NK-92 (cell line): ENCODE measurements around the gene ADAM8.

Experiments used
- DNase-seq: peaks from one replicate; lab custom pipeline; 2025; ENCODE audit not compliant: unreplicated experiment; lab: John Stamatoyannopoulos, UW

The ADAM8 gene

DNA sequence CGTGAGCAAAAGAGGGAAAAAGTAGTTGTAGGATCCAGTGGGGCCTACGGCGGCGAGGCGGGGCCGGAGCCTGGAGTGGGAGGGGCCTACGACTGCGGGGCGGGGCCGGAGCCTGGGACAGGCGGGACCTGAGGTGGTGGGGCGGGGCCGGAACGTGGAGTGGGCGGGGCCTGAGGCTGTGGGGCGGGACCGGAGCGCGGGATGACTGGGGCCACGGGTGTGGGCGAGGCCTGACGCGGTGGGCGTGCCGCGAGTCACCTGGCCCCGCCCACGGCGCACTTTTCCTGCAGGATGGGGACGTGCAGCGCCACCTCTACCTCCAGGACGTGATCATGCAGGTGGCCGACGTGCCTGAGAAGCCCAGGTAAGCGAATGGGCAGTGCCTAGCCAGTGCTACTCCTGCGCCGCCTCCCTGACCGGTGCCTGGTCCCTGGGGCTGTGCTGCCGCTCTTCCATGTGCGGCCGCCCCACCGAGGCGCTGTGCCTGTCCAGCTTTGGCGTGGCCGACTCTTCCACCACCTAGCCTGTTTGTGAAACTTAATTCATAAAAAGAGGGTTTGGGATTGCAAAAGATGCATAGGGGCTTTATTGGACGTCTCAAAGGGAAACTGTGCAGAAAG lies 32.5 kb upstream of the ADAM8 start:
- DNase-seq: peak; percentile 26

DNA sequence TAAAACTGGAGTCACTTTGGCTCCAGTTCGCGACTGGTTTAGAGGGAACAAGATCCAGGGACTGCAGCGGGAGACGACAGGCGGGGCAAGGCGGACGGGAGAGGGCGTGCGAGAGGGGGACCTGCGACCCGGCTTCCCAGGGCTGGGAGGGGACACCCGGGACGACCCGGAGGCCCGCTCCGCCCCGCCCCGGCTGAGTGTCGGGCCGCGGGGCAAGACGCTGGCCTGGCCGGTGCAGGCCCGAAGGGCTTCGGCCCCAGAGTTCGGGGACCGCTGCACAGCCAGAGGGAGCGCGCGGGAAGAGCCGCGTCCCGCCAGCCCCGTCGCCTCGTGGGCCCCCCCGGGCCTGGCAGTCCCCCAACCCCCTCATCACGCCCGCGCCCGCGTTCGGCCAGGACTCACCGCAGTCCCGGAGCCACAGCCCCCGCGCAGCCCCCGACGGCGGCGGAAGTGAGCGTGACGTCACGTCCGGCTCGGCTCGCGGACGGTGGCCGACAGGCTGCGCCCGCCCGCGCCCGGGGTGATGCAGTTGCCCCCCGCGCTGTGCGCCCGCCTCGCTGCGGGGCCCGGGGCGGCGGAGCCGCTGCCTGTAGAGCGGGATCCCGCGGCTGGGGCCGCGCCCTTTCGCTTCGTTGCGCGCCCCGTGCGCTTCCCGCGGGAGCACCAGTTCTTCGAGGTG lies 31.9 kb upstream of the ADAM8 start, which contains the start of the genes TUBGCP2 and ZNF511:
Gene TUBGCP2 (minus strand): TSS at position 452 of the 679 bp plus-strand sequence. CDS start 5,931 bp downstream, outside the sequence.
Gene ZNF511 (plus strand): TSS at position 494 of the 679 bp plus-strand sequence. CDS start 30 bp downstream, at position 524.
- DNase-seq: peak; percentile 21

DNA sequence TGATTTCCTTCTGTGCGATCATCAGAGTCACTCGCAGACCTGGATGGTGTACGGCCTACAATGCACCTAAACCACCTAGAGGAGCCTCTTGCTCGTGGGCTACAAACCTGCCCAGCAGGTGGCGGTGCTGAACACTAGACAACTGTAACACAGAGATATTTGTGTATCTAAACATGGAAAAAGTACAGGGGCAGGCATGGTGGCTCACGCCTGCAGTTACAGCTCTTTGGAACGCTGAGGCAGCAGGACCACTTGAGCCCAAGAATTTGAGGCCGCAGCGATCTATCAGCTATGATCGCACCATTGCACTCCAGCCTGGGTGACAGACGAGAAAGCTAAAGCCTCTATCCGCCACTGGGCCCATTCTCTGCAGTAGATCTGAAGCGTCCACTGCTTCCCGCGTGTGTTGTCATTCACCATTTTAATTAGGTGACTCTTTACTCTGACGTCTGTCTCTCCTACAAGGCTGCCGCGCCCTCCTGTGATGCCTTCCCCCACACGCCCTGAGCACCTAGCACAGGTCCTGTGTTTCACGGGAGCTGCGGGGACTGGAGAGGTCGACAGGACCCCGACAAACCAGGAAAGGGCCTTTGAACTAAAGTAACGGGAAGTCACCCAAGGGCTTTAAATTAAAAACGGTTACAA lies 31.2 kb upstream of the ADAM8 start:
- DNase-seq: peak; percentile 22

DNA sequence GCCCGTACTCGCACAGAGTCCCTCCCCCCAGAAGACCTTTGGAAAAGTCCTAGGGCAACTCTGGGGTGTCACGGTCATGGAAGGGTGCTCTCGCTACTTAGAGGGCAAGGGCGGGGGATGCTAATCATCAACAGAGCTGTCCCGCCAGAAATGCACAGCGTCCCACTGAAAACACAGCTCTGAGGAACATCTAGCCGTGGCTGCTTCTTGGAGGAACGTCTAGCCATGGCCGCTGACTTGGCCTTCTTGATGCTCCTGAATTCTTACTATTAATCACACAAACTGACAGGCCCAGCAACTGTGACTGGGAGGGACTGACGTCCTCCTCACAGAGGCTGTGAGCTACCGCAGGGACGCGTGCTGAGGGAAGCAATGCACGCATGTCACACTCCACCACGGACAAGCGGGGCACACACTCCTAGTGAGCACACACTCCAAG lies 30.3 kb upstream of the ADAM8 start:
- no peak for DNase-seq

DNA sequence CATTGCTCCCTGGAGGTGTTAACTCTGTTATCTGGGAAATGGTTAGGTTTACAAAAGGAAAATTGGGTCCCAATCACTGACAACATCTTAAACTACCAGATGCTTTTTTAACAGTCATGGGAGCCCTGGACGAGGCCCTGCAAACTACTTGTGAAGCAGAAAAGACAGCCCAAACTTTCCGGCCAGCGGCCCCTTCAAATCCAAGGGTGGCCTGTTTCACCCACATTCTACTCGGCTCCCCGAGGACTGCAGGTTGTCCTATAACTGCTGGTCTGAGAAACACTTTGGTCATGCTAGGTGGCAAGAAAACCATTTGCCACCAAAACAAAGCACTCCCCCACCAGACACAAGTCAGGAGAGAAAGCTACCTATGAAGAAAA lies 29.4 kb upstream of the ADAM8 start:
- DNase-seq: no peak

DNA sequence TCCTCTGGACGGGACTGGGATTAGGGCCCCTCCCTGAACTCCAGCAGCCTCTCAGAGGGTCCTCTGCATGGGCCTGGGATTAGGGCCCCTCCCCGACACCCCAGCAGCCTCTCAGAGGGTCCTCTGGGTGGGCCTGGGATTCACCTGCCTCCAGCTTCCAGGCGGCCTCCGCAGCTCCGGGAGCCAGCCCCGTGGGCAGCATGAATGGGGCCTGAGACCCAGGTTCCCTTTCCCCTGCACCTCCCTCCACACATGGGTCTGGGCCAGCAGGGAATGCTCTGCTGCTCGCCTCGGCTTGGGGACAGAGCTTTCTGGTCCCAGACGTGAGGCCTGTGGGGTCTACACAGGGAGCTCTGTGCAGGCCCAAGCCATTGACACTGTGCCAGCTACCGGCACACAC lies 26.5 kb upstream of the ADAM8 start:
- DNase-seq: no peak

DNA sequence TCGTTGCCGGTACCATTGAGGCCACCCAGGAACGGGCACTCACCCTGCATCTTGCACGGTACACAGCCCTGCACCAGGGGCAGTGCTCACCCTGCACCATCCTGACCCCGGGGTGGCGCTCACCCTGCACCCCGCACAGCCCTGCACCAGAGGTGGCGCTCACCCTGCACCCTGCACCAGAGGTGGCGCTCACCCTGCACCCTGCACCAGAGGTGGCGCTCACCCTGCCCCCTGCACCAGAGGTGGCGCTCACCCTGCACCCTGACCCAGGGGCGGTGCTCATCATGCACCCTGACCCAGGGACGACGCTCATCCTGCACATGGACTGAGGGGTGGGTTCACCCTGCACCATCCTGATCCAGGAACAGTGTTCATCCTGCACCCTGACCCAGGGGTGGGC lies 25.6 kb upstream of the ADAM8 start:
- no peak for DNase-seq

DNA sequence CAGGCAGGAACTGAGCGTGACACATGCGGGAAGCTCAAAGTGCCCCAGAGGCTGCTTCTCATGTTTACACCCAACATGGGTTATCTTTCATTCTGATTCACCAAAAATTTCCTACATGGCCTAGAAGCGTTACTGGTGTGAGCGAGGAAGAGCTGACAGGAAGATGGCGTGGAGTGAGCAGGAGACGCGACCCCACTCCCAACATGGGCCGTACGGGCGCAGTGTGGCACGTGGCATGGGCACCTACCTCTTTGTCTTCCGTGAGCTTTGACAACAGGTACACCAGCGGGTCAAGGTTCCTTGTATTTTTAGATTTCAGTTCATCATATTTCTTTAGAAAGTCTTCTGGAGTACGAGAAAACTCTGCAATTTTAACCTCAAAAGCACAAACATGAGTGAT lies 23.1 kb upstream of the ADAM8 start:
- DNase-seq: no peak

DNA sequence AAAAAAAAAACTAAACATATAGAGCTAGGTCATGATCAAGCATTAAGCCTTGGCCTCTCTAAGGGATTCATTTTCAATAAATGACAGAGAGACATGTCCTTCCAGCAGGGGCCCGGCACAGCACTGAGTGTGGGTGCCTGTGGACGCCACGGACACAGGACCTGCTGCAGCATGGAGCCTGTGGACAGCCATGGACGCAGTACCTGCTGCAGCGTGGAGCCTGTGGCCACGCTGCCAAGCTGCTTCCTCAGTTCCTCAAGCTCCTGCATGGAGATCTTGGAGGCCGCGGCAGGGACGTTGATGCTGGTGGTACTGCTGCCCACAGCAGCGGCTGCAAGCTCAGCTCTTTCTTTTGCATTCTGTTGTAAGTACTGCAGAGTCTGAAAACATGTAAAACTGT lies 22.6 kb upstream of the ADAM8 start:
- DNase-seq: no peak

DNA sequence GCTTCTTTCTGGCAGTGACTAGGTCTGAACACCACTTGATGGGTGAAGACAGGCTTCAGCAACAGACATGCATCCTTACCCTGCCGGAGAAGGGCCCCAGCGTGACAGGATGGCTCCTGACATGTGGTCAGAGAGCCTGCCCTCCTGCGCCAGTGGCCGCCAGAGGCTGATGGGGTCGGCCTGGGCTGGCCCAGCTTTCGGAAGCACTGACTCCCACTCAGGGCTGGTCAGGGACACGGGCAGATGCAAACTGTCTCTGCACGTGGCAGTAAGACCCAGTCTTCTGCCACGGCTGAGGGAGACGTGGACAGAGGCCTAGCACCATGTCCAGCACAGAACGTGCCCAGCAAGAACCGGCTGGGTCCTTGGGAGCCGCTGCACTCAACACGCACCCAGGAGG lies 21.8 kb upstream of the ADAM8 start:
- no peak for DNase-seq

DNA sequence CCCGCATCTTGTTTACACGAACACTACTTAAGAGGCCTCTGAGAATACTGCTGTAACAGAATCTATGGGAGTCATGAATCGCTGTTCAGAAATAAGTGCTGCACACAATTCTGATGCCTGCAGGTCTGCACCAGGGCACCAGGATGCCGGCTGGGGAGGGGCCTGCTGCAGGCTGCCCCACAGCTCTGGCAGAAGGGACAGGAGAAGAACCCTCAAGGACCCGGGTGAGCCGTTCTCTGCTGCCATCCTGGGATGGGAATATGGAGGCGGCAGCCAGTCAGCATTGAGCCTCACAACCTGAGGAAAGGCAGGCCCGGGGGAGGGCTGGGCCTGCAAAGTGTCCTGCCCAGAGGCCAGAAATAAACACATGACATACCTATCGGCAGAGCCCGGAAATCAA lies 20.8 kb upstream of the ADAM8 start:
- no peak for DNase-seq

DNA sequence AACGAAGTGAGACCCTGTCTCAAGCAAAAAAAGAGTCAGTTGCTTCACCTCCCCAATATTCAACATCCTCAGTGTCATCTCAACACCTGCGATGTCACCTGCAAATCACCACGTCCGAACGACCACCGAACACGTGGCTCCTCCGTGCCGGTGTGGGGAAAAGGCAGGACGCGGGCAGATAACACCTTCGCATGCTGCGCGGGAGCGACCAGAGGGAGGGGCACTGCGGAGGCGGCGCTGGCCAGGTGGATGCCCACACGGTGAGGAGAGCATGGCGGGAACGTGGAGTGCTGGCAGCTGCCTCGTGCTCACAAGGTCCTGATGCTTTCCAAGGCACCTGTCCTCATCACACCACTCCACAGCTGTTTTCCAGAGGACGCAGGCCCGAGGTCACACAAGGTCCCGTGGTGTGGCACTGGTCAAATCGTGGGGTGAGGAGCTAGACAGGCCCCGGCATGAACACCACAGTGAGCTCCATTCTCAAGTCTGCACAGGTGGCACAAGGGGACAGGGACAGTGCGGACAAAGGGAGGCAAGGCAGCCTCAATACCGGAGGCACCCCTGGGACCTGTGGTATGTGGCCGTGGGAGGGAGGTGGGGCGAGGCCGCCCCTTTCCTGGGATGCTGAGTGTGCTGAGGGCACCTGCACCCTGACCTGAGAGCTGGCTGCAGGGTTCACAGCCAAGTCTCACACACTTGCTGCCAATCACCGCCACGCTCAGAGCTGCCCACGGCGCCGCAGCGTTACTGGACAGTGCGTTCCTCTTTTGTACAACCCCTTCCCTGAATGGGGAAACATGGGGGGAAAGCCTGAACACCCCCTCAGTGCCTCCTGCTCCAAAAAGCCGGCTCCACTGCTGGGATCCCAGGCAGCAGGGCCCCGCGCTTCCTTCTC lies 19.0 kb upstream of the ADAM8 start:
- DNase-seq: no peak

DNA sequence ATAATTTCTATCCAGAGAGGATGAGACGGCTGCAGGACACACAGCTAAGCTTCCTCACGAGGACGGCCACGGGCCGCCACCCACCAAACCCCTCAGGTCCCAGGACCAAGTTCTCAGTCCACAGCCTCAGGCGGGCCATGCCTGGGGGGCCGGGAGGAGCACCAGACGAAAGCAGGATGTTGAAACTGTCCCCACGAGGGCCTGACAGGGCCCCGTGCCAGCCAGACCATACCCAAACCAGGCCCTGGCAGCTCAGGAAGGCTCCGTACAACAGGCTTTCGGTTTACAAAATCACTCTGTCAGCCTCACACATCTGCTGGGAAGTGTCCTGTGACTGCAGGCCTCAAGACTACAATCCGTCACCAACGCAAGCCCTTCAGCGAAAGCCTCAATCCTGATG lies 17.5 kb upstream of the ADAM8 start:
- DNase-seq: no peak

DNA sequence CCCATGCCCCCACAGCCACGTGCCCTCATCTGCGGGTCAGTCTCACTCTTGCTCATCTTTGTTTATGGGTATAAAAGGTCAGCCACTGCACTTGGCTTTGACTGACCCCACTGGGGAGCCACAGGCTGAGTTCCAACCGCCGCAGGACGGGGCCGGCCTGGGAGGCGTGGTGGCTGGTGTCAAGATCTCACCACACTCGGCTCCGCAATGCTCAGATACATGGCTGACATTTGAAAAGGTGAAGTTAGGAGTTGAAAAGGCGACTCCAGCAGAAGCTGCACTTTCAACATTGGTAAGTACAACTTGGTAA lies 17.1 kb upstream of the ADAM8 start:
- DNase-seq: no peak

DNA sequence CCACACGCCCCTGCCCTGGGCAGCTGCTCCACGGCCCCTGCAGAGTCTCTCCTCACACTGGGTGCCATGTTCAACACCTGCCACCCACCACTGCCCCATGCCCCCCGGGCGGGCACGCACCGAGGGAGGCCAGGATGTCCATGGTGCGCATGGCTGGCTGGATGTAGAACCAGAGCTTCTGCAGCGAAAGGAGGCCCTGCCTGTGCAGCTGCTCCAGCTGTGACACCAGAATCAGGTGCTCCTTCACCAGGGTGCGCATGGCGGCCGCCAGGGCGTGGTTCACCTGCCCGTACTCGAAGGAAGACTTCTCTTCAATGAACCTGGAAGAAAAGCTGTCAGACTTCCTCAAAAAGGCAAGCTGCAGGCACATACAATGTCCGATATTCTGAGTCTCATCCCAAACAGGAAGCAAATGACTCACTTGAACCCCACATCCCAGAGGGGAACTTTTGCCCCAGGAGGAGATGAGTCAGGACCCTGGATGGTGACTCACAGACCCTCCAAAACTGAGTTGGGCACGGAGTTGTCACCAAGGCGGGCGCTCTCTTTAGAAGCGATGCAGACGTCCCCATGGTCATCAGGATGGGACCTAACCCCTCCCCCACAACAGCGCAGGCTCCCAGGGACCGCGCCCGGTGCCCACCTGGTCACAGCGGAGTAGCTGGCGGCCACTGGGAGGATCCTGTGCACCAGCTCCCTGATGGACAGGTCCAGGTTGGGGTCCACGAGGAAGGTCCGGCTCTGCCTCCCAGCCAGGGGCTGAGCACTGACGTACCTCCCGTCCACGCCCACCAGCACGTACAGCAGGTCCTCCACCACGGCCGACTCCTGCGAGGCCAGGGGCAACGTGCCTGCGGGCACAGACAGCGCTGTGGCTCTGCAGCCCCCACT lies 16.5 kb upstream of the ADAM8 start:
- no peak for DNase-seq

DNA sequence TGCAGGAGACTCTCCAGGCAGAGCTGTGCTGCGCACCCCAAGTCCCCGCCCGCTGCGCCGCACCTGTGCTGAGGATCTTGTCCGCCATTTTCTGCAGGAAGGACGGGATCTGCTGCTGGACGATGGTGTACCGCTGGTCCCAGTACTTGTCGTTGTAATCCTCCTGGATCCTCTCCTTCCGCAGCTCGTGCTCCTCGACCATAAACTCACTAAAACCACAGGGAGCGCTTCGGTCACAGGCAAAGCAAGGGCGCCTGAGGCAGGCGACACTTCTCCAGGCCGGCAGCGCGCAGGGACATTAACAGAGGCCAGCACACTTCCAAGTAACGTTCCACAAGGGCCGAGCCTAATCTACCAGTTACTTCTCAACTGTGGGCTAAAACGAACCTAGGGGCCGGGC lies 13.1 kb upstream of the ADAM8 start:
- no peak for DNase-seq

DNA sequence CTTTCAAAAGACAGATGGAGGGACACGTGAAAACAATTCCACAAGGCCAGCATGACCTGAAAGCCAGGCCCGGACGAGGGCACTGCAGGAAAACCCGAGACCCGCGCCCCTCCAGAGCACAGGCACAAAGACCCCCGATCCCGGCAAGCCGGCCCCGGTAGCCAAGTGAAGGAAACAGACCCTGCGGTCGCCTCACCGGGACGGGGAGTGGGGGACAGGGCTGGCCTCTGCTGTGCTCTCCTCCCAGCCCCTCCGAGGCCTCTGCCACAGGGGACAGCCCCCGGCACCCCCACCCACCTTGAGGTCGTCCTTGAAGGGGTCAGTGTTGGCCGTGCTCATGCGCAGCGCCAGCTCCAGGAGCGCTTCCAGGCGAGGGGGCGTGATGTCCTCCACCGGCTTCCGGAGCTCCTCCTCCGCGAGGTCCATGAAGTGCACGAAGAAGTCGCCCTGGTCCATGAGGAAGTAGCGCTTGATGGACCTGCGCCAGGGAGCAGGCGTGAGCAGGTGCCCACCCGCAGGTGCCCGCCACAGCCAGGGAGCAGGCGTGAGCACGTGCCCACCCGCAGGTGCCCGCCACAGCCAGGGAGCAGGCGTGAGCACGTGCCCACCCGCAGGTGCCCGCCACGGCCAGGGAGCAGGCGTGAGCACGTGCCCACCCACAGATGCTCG lies 11.3 kb upstream of the ADAM8 start:
- DNase-seq: no peak

DNA sequence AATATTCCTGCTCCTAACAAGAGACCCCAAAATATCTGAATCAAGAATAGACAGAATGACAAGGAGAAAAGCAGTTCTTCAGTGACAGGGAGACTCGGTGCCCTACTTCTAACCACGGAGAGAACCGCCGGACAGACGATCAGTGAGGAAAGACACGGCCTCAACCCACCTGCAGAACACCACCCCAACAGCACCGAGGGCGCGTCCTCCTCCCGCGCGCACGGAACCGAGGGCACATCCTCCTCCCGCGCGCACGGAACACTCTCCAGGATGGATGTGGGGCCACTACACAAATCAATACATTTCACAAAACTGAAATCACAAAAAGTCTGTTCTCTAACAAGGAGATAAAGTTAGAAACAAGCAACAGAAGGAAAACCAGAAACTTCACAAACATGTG lies 9.7 kb upstream of the ADAM8 start:
- DNase-seq: no peak

DNA sequence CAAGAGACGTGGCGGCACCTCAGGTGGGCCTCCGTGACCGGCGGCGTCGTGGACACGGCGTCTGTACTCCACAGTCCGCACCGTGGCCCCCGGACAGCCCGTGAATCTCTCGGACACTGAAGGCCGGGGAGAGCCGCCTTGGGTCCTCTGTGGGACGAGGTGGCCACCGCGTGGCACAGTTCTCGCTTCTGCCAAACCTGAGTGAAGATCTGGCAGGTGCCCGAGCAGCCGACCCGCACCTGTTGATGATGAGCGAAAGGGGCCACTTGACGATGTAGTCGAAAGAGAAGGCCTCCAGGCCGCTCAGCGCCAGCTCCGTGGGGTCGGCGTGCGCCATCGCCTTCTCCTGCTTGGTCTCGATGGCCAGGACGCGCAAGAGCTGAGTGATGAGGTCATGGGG lies 8.5 kb upstream of the ADAM8 start:
- DNase-seq: no peak

DNA sequence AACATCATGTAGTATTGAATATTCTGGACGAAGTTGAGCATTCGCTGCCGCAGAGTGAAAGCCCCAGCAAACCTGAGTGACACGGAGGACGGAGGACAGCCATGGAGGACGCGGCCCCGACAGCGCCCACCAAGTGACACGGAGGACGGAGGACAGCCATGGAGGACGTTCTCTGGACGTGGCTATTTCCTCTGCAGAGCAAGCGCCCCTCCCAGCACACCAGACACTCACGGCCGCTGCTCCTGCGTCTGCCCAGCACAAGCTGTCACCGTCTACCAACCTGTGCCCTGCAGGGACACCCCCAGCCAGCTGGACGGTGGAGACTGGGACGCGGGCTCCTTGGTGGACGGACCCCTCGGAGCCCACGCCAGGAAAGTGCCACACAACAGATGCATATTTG lies 7.3 kb upstream of the ADAM8 start:
- no peak for DNase-seq
